ENCODE data around the gene ZNF385B. TPM values are rescaled to one million over a fixed set of nuclear protein-coding genes. Genes with fewer than 3 reads are reported as not detected.

Gene ZNF385B
- polyA plus RNA-seq, 1 of the 3 experiments (the other 2 are of a cell fraction): 0.16 TPM

- Histone ChIP-seq H3K27me3 (ENCODE audit: insufficient read depth) (no peaks in the 10 kb centered on the region), H2AFZ (ENCODE audit: low read depth) (no peak overlapping the region), H3K4me3 (ENCODE audit: low read depth in 2 of 2, low read length in 1 of 2) (no peak overlapping the region), H3K79me2 (ENCODE audit: insufficient read depth) (no peaks in the 10 kb centered on the region), H3K4me1 (ENCODE audit: control insufficient read depth in 1 of 2, insufficient read depth in 2 of 2, low read depth in 1 of 2, low read length in 1 of 2) (no peaks in the 10 kb centered on the region; a peak in 1 of 4 replicates), H3F3A (replicated peaks; ENCODE audit: insufficient read depth) (no peaks in the 10 kb centered on the region), H3K9ac (no peak overlapping the region), H3K9me2 (no peaks in the 10 kb centered on the region), H3K4me2 (no peak overlapping the region), H3K27ac (ENCODE audit: low read depth in 2 of 2, low read length in 1 of 2) (no peak overlapping the region), H3K36me3 (replicated peaks in 1 of 2; ENCODE audit: control insufficient read depth in 1 of 2, insufficient read depth in 2 of 2, low read length in 1 of 2) (no peaks in the 10 kb centered on the region), H3K9me3 (no peaks in the 10 kb centered on the region), H4K20me1 (ENCODE audit: insufficient read depth) (no peaks in the 10 kb centered on the region)
- no peak for DNase-seq
- CTCF ChIA-PET: interaction anchor here (1.0 to 1.1 kb wide), 2 partner anchors 11 to 71 kb away, joined by 3 to 4 read pairs; no protein-coding TSS in a partner anchor
- POLR2A ChIA-PET: no interaction called here
- no peak for TF ChIP-seq RAD21 (IDR thresholded peaks at IDR 0.05; ENCODE audit: low read length)
- TF ChIP-seq POLR2AphosphoS5 (IDR thresholded peaks at IDR 0.05; ENCODE audit: low read depth, low read length): no peak
- TF ChIP-seq SIN3A (IDR thresholded peaks at IDR 0.05; ENCODE audit: borderline replicate concordance, low read depth, low read length): no peak
- no peak for TF ChIP-seq RXRA (IDR thresholded peaks at IDR 0.05; ENCODE audit: borderline replicate concordance, low read depth)
- no peak for TF ChIP-seq RFX5 (IDR thresholded peaks at IDR 0.05; ENCODE audit: low read length)
- no peak for TF ChIP-seq FOXM1 (IDR thresholded peaks at IDR 0.05; ENCODE audit: low read depth)
- no peak for TF ChIP-seq FOSL2 (IDR thresholded peaks at IDR 0.05; ENCODE audit: borderline replicate concordance, low read depth)
- TF ChIP-seq, protein P1, sequence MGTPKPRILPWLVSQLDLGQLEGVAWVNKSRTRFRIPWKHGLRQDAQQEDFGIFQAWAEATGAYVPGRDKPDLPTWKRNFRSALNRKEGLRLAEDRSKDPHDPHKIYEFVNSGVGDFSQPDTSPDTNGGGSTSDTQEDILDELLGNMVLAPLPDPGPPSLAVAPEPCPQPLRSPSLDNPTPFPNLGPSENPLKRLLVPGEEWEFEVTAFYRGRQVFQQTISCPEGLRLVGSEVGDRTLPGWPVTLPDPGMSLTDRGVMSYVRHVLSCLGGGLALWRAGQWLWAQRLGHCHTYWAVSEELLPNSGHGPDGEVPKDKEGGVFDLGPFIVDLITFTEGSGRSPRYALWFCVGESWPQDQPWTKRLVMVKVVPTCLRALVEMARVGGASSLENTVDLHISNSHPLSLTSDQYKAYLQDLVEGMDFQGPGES (IDR thresholded peaks at IDR 0.05; ENCODE audit: low read depth, low read length): no peak
- no peak for TF ChIP-seq MXI1 (IDR thresholded peaks at IDR 0.05; ENCODE audit: low read depth, low read length)
- TF ChIP-seq, protein P2, sequence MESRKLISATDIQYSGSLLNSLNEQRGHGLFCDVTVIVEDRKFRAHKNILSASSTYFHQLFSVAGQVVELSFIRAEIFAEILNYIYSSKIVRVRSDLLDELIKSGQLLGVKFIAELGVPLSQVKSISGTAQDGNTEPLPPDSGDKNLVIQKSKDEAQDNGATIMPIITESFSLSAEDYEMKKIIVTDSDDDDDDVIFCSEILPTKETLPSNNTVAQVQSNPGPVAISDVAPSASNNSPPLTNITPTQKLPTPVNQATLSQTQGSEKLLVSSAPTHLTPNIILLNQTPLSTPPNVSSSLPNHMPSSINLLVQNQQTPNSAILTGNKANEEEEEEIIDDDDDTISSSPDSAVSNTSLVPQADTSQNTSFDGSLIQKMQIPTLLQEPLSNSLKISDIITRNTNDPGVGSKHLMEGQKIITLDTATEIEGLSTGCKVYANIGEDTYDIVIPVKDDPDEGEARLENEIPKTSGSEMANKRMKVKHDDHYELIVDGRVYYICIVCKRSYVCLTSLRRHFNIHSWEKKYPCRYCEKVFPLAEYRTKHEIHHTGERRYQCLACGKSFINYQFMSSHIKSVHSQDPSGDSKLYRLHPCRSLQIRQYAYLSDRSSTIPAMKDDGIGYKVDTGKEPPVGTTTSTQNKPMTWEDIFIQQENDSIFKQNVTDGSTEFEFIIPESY (IDR thresholded peaks at IDR 0.05; ENCODE audit: borderline replicate concordance, low read depth): no peak
- TF ChIP-seq GABPA (IDR thresholded peaks at IDR 0.05; ENCODE audit: low read depth): no peak
- 61% methylated on average over 1 of the region's 1 CpG for WGBS (ENCODE audit: low lambda C conversion rate)
Observed at GRCh38 chr2:179512281-179513035, 349.0 kb downstream of the ZNF385B start.

DNA sequence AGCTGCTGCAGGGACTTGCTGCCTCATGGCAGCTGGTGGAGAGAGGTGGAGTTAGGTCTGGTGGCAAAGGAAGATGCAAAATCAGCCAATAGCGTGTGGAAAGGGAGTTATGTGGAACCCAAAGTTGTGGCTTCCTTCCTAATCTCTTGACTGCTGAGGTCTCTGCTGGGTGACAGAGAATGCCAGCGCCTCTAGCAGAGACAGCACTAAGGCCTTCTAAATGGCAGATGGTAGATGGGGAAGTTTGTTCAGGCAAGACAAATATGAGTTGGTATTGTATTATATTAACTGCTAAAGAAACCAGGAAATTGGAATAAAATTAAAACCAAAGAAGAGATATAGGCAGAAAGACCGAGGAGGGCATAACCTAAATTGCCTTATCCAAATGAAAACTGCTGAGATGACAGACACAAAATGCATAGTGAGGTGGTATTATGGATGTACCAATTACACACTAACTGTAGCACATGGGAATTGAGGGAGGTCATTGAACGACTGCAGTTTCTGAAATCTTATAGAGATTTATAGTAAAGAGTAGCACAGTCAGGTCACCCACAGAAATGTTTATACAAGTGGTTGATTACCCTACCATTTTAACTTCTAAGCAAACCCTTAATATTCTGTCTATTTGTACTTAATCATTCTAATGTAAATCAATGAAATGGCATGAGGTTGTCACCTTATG lies 350.2 kb downstream of the ZNF385B start:
- Histone ChIP-seq H3K4me1 (ENCODE audit: control insufficient read depth in 1 of 2, insufficient read depth in 2 of 2, low read depth in 1 of 2, low read length in 1 of 2) (no peaks in the 10 kb centered on the region; a peak in 1 of 4 replicates), H3K9ac (no peak overlapping the region), H3K79me2 (ENCODE audit: insufficient read depth) (no peaks in the 10 kb centered on the region), H3F3A (replicated peaks; ENCODE audit: insufficient read depth) (no peaks in the 10 kb centered on the region), H4K20me1 (ENCODE audit: insufficient read depth) (no peaks in the 10 kb centered on the region), H3K27me3 (ENCODE audit: insufficient read depth) (no peaks in the 10 kb centered on the region), H3K27ac (ENCODE audit: low read depth in 2 of 2, low read length in 1 of 2) (no peak overlapping the region), H3K4me3 (ENCODE audit: low read depth in 2 of 2, low read length in 1 of 2) (no peak overlapping the region), H3K4me2 (no peak overlapping the region), H3K9me3 (no peaks in the 10 kb centered on the region), H3K9me2 (no peaks in the 10 kb centered on the region), H2AFZ (ENCODE audit: low read depth) (no peak overlapping the region), H3K36me3 (replicated peaks in 1 of 2; ENCODE audit: control insufficient read depth in 1 of 2, insufficient read depth in 2 of 2, low read length in 1 of 2) (no peaks in the 10 kb centered on the region)
- TF ChIP-seq, protein P3, sequence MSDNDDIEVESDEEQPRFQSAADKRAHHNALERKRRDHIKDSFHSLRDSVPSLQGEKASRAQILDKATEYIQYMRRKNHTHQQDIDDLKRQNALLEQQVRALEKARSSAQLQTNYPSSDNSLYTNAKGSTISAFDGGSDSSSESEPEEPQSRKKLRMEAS (IDR thresholded peaks at IDR 0.05; ENCODE audit: low read depth): no peak
- TF ChIP-seq, protein P4, sequence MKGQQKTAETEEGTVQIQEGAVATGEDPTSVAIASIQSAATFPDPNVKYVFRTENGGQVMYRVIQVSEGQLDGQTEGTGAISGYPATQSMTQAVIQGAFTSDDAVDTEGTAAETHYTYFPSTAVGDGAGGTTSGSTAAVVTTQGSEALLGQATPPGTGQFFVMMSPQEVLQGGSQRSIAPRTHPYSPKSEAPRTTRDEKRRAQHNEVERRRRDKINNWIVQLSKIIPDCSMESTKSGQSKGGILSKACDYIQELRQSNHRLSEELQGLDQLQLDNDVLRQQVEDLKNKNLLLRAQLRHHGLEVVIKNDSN (IDR thresholded peaks at IDR 0.05; ENCODE audit: borderline replicate concordance, low read depth): no peak
- TF ChIP-seq TAF1 (IDR thresholded peaks at IDR 0.05; ENCODE audit: borderline replicate concordance, low read depth, low read length): no peak
- no peak for DNase-seq
- ChIA-PET POLR2A (no interaction called here), CTCF (no interaction called here)
- 65% methylated on average over 4 of the region's 4 CpGs for WGBS (ENCODE audit: low lambda C conversion rate)
